Measurements from ENCODE around the gene ZNF2. TPM values are rescaled to one million over a fixed set of nuclear protein-coding genes. Genes with fewer than 3 reads are reported as not detected.

The ZNF2 gene
- total and polyA plus RNA-seq, 2 of the 13 experiments (the other 11 are each of a cell fraction or from before 2014, with no cell fraction given): 4.3 to 6.1 TPM

GRCh38 chr2:95159690-95160449 is 5.7 kb upstream of the ZNF2 start, which contains the start of gene ZNF514 (continued):
- TF ChIP-seq ZNF142 (CRISPR knock-in tag; IDR thresholded peaks at IDR 0.05) (0 out of 2 replicates have a peak, but pooled peaks have one; percentile 33), PRDM10 (CRISPR knock-in tag; IDR thresholded peaks at IDR 0.05; ENCODE audit: low read depth) (no peak), CHCHD3 (CRISPR knock-in tag; IDR thresholded peaks at IDR 0.05) (no peak), ZNF281 (CRISPR knock-in tag; IDR thresholded peaks at IDR 0.05; ENCODE audit: borderline replicate concordance) (no peak), MAFG (CRISPR knock-in tag; IDR thresholded peaks at IDR 0.05) (no peak), ZNF451 (CRISPR knock-in tag; IDR thresholded peaks at IDR 0.05) (no peak), REST (IDR thresholded peaks at IDR 0.05; ENCODE audit: borderline replicate concordance in 1 of 2, low read depth in 1 of 2, low read length in 2 of 2) (no peak), FOXC1 (CRISPR knock-in tag; IDR thresholded peaks at IDR 0.05; ENCODE audit: borderline replicate concordance) (peak; percentile 39)

All from HepG2 (cell line).